Measurements from ENCODE around the gene TRMT5. TPM values are rescaled to one million over a fixed set of nuclear protein-coding genes. Genes with fewer than 3 reads are reported as not detected.

TRMT5 gene
- total and polyA plus RNA-seq, 2 donors (not counting 1 experiment from before 2014, with no cell fraction given), result 8.0 to 18.3 TPM

GRCh38 chr14:60970146-60970545 lies 10.7 kb downstream of the TRMT5 start:
- no peak overlapping the region for H3K27ac ChIP-seq (ENCODE audit: insufficient read depth, low read length)
- H3K9ac ChIP-seq (ENCODE audit: insufficient read depth, low read length), result no peak overlapping the region
- no peak for DNase-seq (ENCODE audit: low read depth in 2 of 2)
- H3K27me3 ChIP-seq (ENCODE audit: control insufficient read depth, insufficient read depth, low read length), result no peaks in the 10 kb centered on the region
- no peak for TF ChIP-seq EZH2 (IDR thresholded peaks at IDR 0.05; ENCODE audit: low read length, missing control alignments)
- TF ChIP-seq CTCF (conservative IDR thresholded peaks at IDR 0.05 in 1 of 2, IDR thresholded peaks at IDR 0.05 in 1 of 2; ENCODE audit: low read depth in 1 of 2, low read length in 2 of 2), result no peak
- H3K9me3 ChIP-seq (ENCODE audit: control insufficient read depth, insufficient read depth, low read depth, low read length), result no peaks in the 10 kb centered on the region
- no peaks in the 10 kb centered on the region for H3K4me1 ChIP-seq (ENCODE audit: control insufficient read depth, extremely low read depth, insufficient read depth, low read length)
- no peaks in the 10 kb centered on the region for H3K36me3 ChIP-seq (ENCODE audit: control insufficient read depth, insufficient read depth, low read length)
- H3K4me3 ChIP-seq (replicated peaks in 1 of 4; ENCODE audit: control extremely low read depth in 1 of 4, insufficient read depth in 1 of 4, low read depth in 3 of 4, low read length in 4 of 4), result no peak overlapping the region
- H3K79me2 ChIP-seq (ENCODE audit: control insufficient read depth, insufficient read depth, low read length), result no peaks in the 10 kb centered on the region
- H3K4me2 ChIP-seq (ENCODE audit: extremely low read depth, insufficient read depth, low read length), result no peak overlapping the region
- no peaks in the 10 kb centered on the region for H4K20me1 ChIP-seq (ENCODE audit: control insufficient read depth, extremely low read depth, insufficient read depth, low read length)
- no peak overlapping the region for H2AFZ ChIP-seq (ENCODE audit: low read length)

DNA sequence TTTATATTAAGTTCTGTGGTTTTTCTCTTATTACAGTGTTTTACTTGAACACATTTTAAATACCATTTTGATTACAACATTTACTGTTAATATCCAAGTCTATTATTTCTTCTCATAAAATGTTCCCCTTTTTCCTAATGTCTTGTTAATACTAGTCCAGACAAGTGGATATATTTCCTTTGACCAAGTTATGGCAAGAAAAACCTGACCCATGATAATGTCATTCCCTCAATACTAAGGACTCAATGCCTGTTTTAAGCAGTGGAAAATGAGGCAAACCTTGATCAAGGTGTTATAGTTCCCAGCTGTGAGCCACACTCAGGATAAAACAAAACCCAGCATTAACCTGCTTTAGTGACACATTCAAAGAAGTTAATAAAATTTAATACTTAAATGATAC lies 12.2 kb downstream of the TRMT5 start:
- H3K9me3 ChIP-seq (ENCODE audit: control insufficient read depth, insufficient read depth, low read depth, low read length), result no peaks in the 10 kb centered on the region
- no peak overlapping the region for H3K27ac ChIP-seq (ENCODE audit: insufficient read depth, low read length)
- H3K27me3 ChIP-seq (ENCODE audit: control insufficient read depth, insufficient read depth, low read length), result no peaks in the 10 kb centered on the region
- H3K36me3 ChIP-seq (ENCODE audit: control insufficient read depth, insufficient read depth, low read length), result no peaks in the 10 kb centered on the region
- H2AFZ ChIP-seq (ENCODE audit: low read length), result no peak overlapping the region
- H3K4me2 ChIP-seq (ENCODE audit: extremely low read depth, insufficient read depth, low read length), result no peak overlapping the region
- DNase-seq (ENCODE audit: low read depth in 2 of 2), result no peak
- TF ChIP-seq EZH2 (IDR thresholded peaks at IDR 0.05; ENCODE audit: low read length, missing control alignments), result no peak
- TF ChIP-seq CTCF (conservative IDR thresholded peaks at IDR 0.05 in 1 of 2, IDR thresholded peaks at IDR 0.05 in 1 of 2; ENCODE audit: low read depth in 1 of 2, low read length in 2 of 2), result no peak
- no peaks in the 10 kb centered on the region for H4K20me1 ChIP-seq (ENCODE audit: control insufficient read depth, extremely low read depth, insufficient read depth, low read length)
- H3K4me3 ChIP-seq (replicated peaks in 1 of 4; ENCODE audit: control extremely low read depth in 1 of 4, insufficient read depth in 1 of 4, low read depth in 3 of 4, low read length in 4 of 4), result no peak overlapping the region
- no peaks in the 10 kb centered on the region for H3K79me2 ChIP-seq (ENCODE audit: control insufficient read depth, insufficient read depth, low read length)
- H3K4me1 ChIP-seq (ENCODE audit: control insufficient read depth, extremely low read depth, insufficient read depth, low read length), result no peaks in the 10 kb centered on the region
- H3K9ac ChIP-seq (ENCODE audit: insufficient read depth, low read length), result no peak overlapping the region

DNA sequence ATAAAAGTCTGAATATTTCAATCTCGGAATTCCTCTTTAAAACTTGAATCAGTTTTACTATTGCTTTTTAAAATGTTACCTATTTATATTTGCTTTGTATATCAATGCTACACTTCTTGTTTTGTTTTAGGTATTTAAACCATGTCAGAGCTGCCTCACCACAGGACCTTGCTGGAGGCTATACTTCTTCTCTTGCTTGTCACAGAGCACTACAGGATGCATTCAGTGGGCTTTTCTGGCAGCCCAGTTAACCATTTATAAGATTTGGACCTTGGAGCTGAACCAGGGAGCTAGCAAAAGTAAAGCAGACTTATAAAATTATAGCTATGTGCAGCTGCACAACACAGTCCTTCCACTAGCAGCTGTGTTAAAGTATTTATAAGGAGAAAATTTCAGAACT lies 12.8 kb downstream of the TRMT5 start:
- no peaks in the 10 kb centered on the region for H4K20me1 ChIP-seq (ENCODE audit: control insufficient read depth, extremely low read depth, insufficient read depth, low read length)
- no peak overlapping the region for H3K9ac ChIP-seq (ENCODE audit: insufficient read depth, low read length)
- H3K27ac ChIP-seq (ENCODE audit: insufficient read depth, low read length), result no peak overlapping the region
- H3K36me3 ChIP-seq (ENCODE audit: control insufficient read depth, insufficient read depth, low read length), result no peaks in the 10 kb centered on the region
- no peak overlapping the region for H2AFZ ChIP-seq (ENCODE audit: low read length)
- no peaks in the 10 kb centered on the region for H3K79me2 ChIP-seq (ENCODE audit: control insufficient read depth, insufficient read depth, low read length)
- no peaks in the 10 kb centered on the region for H3K4me1 ChIP-seq (ENCODE audit: control insufficient read depth, extremely low read depth, insufficient read depth, low read length)
- no peaks in the 10 kb centered on the region for H3K27me3 ChIP-seq (ENCODE audit: control insufficient read depth, insufficient read depth, low read length)
- H3K4me2 ChIP-seq (ENCODE audit: extremely low read depth, insufficient read depth, low read length), result no peak overlapping the region
- DNase-seq (ENCODE audit: low read depth in 2 of 2), result no peak
- no peak for TF ChIP-seq CTCF (conservative IDR thresholded peaks at IDR 0.05 in 1 of 2, IDR thresholded peaks at IDR 0.05 in 1 of 2; ENCODE audit: low read depth in 1 of 2, low read length in 2 of 2)
- no peak for TF ChIP-seq EZH2 (IDR thresholded peaks at IDR 0.05; ENCODE audit: low read length, missing control alignments)
- no peaks in the 10 kb centered on the region for H3K9me3 ChIP-seq (ENCODE audit: control insufficient read depth, insufficient read depth, low read depth, low read length)
- H3K4me3 ChIP-seq (replicated peaks in 1 of 4; ENCODE audit: control extremely low read depth in 1 of 4, insufficient read depth in 1 of 4, low read depth in 3 of 4, low read length in 4 of 4), result no peak overlapping the region
